Activated naive CD8-positive, alpha-beta T cell treated with anti-CD3 and anti-CD28 coated beads, Interleukin-2, amount 50 U/mL, for 16 hours (primary cell): ENCODE results near the gene SENP6.
"Not testable (repeated sequence)": the region's sequence is repeated elsewhere in the genome, so short reads cannot be mapped to it uniquely, and the experiment has no call there.

Experiments used
- DNase-seq: peaks from one replicate; pipeline ENCODE4 v3.0.0-alpha.2; 2020; ENCODE audit warnings: low read depth, low spot score

SENP6 gene

DNA sequence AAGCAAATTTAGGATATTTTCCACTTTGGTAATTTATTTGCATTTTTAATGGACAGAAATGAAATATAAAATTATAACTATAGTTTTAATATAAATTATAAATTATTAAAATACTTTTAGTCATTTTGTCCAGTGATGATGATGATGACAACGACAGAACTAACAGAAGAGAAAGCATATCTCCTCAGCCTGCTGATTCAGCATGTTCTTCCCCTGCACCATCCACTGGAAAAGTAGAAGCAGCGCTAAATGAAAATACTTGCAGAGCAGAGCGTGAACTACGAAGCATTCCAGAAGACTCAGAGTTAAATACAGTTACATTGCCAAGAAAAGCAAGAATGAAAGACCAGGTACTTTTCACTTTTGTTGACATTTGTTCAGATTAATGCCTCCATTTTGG lies 64.9 kb downstream of the SENP6 start:
- DNase-seq = no peak

- no peak for DNase-seq
Observed at GRCh38 chr6:75673884-75674283, 72.2 kb downstream of the SENP6 start.

DNA sequence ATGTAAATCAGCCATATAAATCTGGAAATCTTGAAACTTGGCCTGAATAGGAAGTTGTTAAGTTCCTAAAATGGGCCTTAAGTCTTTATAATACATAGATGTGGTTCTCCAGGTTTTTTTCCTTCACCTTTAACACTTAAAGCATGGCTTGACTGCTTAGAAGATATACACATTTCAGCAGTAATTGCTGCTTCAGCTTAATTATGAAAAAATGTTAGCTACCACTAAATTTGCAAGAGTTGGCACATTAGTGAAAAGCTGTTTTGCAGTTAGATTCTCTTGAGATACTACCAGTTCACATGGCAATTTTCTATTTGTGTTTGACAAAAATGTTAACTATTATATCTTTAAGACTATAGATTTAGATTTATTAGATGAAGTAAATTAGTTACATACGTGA lies 74.7 kb downstream of the SENP6 start:
- no peak for DNase-seq

DNA sequence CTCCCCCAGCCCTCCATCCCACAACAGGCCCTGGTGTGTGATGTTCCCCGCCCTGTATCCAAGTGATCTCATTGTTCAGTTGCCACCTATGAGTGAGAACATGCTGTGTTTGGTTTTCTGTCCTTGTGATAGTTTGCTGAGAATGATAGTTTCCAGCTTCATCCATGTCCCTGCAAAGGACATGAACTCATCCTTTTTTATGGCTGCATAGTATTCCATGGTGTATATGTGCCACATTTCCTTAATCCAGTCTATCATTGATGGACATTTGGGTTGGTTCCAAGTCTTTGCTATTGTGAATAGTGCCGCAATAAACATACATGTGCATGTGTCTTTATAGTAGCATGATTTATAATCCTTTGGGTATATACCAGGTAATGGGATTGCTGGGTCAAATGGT lies 80.9 kb downstream of the SENP6 start:
- DNase-seq = not testable (repeated sequence)

DNA sequence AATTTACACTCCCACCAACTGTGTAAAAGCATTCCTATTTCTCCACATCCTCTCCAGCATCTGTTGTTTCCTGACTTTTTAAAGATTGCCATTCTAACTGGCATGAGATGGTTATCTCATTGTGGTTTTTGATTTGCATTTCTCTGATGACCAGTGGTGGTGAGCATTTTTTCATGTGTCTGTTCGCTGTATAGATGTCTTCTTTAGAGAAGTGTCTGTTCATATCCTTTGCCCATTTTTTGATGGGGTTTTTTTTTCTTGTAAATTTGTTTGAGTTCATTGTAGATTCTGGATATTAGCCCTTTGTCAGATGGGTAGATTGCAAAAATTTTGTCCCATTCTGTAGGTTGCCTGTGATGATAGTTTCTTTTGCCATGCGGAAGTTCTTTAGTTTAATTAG lies 81.3 kb downstream of the SENP6 start:
- not testable (repeated sequence) for DNase-seq

DNA sequence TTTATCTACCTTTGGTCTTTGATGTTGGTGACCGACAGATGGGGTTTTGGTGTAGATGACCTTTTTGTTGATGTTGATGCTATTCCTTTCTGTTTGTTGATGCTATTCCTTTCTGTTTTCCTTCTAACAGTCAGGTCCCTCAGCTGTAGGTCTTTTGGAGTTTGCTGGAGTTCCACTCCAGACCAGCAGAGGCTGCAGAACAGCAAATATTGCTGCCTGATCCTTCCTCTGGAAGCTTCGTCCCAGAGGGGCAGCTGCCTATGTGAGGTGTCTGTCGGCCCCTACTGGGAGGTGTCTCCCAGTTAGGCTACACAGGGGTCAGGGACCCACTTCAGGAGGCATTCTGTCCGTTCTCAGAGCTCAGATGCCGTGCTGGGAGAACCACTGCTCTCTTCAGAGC lies 85.9 kb downstream of the SENP6 start:
- not testable (repeated sequence) for DNase-seq

GRCh38 chr6:75687937-75688336 lies 86.3 kb downstream of the SENP6 start:
- not testable (repeated sequence) for DNase-seq

DNA sequence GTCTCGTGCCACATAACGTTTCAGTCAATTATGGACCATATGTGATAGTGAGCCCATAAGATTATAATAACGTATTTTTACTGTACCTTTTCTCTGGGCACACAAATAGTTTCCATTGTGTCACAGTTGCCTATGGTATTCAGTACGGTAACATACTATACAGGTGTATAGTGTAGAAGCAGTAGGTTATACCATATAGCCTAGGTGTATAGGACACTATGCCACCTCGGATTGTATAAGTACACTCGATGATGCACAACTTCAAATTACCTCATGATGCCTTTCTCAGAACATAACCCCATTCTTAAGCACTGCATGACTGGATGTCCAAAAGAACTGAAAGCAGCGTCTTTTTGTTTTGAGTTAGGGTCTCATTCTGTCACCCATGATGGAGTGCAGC lies 87.9 kb downstream of the SENP6 start:
- no peak for DNase-seq

DNA sequence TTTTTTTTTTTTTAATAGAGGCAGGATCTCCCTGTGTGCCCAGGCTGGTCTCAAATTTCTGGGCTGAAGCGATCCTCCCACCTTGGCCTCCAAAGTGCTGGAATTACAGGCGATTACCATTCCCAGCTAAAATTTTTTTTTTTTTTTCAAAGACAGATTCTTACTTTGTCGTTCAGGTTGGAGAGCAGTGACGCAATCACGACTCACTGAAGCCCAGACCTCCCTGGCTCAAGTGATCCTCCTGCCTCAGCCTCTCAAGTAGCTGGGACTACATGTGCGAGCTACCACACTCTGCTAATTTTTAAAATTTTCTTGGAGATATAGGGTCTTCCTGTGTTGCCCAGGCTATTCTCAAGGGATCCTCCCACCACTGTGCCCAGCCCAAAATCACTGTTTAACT lies 89.3 kb downstream of the SENP6 start:
- no peak for DNase-seq

GRCh38 chr6:75693534-75693933 lies 91.9 kb downstream of the SENP6 start:
- DNase-seq = no peak

DNA sequence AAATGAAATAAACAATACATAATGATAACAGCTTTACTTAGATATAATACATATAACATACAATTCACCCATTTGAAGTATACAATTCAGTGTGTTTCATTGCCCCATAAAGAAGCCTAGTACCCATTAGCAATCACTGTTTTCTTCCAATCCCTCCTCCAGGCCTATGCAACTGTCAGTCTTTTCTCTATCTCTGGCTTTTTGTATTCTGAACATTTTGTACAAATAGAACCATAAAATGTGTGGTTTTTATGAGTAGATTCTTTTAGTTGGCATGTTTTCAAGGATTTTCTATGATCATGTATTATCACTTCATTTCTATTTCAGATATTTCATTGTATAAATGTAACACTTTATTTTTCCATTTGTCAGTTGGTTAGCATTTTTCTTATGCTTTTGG lies 92.7 kb downstream of the SENP6 start:
- DNase-seq = no peak

DNA sequence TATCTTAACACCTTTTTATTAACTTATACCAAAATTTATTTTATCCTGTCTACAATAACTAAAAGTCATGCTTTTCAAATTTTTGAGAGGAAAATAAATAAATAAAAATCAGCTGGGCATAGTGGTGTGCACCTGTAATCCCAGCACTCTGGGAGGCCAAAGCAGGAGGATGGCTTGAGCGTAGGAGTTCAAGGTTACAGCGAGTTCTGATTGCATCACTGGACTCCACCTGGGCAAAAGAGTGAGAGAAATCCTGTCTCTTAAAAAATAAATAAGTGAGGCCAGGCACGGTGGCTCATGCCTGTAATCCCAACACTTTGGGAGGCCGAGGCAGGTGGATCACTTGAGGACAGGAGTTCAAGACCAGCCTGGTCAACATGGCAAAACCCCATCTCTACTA lies 106.7 kb downstream of the SENP6 start:
- not testable (repeated sequence) for DNase-seq

DNA sequence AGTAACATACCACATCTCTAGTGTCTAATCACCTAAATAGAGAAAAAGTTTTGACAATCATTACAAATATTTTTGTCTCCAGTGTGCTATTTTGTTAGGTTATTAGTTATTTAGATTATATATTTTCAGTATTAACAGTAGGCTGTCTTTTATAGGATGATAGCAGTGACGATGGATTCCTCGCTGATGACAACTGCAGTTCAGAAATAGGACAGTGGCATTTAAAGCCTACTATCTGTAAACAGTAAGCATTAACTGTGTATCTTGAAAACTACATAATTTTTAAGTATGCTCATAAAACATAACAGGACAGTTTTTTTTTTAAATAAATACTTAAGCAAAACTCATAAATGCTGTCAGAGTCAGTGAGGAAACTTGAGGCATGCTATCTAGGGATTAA lies 109.5 kb downstream of the SENP6 start:
- DNase-seq = no peak

DNA sequence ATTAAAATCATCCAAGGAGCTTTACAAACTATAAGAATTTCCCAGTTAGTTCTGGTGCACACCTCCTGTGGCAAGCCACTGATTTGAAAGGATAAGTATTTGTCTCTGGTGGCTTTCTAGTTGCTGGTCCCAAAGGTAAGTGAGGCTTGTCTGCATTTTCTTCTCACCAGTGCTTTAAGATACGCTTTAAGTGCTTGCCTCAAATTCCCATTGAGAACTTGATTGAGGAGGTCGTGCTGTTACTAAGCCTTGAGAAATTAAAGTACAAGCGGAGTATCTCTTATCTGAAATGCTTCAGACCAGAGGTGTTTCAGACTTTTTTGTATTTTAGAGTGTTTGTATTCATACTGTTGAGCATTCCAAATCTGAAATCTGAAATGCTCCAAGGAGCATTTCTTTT lies 117.5 kb downstream of the SENP6 start:
- DNase-seq = no peak

GRCh38 chr6:75723382-75723781 lies 121.7 kb downstream of the SENP6 start:
- DNase-seq = no peak

GRCh38 chr6:75727206-75727605 lies 125.5 kb downstream of the SENP6 start:
- no peak for DNase-seq

DNA sequence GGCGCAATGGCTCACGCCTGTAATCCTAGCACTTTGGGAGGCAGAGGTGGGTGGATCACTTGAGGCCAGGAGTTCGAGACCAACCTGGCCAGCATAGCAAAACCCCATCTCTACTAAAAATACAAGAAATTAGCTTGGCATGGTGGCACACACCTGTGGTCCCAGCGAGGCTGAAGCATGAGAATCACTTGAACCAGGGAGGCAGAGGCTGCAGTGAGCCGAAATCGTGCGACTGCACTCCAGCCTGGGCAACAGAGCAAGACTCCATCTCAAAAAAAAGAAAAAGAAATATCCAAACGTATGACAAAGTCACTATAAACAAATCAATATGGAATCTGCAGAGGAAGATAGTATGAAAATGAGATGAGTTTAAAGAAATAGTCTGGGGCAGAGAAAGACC lies 129.3 kb downstream of the SENP6 start:
- DNase-seq = not testable (repeated sequence)

- DNase-seq = no peak
Observed at GRCh38 chr6:75735491-75736186, 134.0 kb downstream of the SENP6 start.

DNA sequence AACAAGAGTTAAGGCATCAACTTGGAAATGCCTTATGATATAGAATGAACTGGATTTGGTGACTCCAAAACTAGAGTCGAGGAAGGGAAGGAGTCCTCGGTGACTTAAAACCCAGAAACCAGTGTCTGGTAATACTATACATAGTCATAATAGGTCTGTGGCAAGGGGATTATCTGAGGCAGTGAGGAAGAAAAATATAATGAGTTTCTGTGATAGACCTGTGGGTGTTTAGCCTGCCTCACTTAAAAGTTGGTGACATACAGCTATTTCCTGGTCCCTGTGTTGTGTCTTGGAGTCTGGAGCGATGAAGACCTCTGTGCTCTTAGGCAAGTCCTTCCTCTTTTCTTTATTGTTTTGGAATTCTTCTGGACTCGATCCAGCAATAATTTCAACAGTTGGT lies 142.3 kb downstream of the SENP6 start:
- no peak for DNase-seq

DNA sequence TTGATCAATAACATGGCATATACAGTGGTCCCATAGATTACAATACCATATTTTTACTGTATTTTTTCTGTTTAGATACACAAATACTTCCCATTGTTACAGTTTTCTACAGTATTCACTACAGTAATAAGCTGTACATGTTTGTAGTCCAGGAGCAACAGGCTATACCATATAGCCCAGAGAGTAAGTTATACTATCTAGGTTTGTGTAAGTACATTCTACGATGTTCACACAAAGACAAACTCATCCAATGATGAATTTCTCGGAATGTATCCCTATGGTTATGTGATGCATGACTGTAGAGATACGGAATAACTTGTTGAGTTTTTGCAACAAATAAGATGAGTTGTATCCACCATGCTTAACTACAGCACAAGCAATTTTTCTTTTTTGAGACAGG lies 143.7 kb downstream of the SENP6 start:
- no peak for DNase-seq

- no peak for DNase-seq
Observed at GRCh38 chr6:75746221-75746620, 144.5 kb downstream of the SENP6 start.

GRCh38 chr6:75747152-75747992 lies 145.7 kb downstream of the SENP6 start:
- no peak for DNase-seq
